ENCODE measurements around the gene TIAM1.
A peak's percentile ranks its signal among the peaks of the same experiment; 100 is the strongest.

TIAM1 gene, protein sequence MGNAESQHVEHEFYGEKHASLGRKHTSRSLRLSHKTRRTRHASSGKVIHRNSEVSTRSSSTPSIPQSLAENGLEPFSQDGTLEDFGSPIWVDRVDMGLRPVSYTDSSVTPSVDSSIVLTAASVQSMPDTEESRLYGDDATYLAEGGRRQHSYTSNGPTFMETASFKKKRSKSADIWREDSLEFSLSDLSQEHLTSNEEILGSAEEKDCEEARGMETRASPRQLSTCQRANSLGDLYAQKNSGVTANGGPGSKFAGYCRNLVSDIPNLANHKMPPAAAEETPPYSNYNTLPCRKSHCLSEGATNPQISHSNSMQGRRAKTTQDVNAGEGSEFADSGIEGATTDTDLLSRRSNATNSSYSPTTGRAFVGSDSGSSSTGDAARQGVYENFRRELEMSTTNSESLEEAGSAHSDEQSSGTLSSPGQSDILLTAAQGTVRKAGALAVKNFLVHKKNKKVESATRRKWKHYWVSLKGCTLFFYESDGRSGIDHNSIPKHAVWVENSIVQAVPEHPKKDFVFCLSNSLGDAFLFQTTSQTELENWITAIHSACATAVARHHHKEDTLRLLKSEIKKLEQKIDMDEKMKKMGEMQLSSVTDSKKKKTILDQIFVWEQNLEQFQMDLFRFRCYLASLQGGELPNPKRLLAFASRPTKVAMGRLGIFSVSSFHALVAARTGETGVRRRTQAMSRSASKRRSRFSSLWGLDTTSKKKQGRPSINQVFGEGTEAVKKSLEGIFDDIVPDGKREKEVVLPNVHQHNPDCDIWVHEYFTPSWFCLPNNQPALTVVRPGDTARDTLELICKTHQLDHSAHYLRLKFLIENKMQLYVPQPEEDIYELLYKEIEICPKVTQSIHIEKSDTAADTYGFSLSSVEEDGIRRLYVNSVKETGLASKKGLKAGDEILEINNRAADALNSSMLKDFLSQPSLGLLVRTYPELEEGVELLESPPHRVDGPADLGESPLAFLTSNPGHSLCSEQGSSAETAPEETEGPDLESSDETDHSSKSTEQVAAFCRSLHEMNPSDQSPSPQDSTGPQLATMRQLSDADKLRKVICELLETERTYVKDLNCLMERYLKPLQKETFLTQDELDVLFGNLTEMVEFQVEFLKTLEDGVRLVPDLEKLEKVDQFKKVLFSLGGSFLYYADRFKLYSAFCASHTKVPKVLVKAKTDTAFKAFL (N-terminal part only)

DNA sequence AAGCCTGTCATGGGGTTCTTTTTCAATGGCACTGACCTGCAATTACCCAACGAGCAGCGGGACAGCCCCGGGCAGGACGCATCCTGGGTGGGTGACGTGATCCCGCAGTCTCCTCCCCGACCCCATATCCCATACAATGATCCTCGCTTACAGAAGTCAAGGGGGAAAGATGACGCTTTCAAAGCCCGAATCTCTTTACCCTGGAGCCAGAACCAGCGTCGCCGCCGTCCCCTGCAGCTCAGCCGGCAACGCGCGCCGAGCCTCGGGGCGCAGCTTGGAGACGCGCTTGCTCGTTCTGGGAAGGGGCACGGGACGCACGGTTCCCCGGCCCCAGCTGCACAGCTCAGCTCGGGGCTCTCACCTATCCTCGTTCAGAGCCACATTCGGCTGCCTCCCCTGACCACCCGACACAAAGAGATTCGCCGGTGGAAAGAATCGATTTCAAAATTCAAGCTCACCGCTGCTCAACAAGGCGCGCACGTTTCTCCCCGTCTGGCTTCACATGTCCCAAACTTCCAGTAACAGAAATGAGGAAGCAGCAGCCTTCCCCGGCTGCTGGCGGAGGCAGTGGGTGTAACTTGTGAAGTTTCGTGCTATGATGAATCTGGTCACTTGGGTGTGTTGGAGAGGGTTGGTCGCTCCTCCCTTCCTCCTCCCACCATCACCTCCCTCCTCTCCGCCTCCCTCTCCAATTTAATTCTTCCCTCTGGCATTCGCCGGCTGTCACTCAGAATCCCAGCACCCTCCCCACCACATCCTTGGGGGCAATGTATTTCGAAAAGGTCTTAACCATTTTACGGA lies at the start of gene TIAM1:
TIAM1 (minus strand) TSS at position 582 of the 801 bp plus-strand sequence. CDS start 77,289 bp downstream, outside the sequence.
- peak; percentile 78 for DNase-seq

DNA sequence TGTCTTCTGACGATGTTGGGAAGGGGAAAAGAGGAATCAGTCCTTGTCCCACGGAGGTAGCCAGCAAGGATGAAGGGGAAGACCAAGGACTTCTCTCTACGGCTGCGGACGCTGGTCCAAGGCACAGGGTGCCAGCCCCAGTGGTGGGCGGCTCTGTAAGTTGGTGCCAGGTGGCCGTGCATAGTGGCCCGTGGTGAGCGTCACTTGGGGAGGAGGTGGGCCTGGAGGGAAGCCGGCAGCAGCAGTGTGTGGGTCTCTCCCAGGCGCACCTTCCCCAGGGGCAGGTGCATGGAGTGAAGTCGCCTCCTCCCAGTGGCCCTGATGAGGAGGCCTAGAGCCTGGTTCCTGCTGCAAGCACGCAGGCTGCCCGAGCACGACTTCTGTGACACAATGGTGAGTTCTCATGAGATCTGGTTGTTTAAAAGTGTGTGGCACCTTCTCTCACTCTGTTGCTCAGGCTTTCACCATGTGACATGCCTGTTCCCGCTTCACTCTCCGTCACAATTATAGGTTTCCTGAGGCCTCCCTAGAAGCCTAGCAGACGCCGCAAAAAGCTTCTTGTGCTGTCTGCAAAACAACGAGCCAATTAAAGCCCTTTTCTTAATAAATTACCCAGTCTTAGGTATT lies 43.6 kb upstream of the TIAM1 start:
- no peak for DNase-seq

DNA sequence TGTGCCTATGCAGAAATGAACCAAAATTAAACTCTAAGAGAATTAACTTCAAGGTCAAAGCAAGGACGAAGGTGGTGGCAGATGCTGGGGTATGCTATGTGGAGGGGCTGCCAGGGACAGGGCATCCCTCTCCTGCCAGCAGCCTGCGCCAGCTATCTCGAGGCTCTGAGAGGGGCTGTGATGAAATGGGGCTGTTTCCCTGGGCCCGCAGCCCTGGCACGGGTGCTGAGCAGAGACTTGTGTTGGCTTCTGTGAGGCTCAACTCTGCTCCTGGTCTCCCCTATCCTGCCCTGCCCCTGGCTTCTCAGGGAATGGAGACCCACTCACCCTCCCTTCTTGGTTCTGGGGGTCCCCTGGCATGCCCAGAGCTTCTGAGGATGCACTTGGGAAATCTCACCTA lies 41.9 kb upstream of the TIAM1 start:
- no peak for DNase-seq

- no peak for DNase-seq
These were observed 39.7 kb upstream of the TIAM1 start for GRCh38 chr21:31383770-31384169.

GRCh38 chr21:31382060-31382459 lies 38.0 kb upstream of the TIAM1 start:
- no peak for DNase-seq

DNA sequence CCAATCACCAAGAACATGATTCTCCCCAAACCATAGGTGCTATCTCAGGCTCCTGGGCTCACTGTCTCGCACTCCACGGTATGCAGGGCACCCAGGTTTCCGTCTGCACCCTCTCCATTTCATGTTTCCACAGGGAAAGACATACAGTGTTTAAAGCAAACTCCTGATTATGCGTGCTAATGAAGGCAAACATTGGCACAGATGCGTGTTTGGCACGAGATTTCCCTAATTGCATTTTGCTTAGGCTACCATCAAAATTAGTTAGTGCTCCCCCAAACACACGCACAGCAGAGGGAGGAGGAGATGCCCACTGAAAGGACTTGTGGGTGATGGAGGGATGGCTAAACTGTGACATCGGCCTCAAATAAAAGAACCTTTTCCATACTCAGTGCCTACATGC lies 32.2 kb upstream of the TIAM1 start:
- no peak for DNase-seq

DNA sequence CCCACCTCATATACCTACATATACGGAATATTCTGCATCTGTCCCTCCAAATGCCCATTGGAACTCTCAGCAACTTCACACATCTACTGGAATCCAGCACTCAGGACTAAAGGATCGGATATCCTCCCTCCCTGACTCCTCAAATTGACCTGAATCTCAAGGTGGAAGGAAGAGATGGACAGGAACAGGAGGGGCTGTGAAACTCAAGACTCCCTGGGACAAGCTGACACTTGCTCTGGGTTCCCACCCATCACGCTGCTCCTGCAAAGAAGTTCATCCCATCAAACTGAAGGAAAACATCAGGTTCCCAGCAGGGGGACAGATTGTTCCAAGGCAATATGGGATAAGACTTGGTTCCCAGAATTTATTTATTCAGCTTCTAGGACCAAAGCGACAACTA lies 30.3 kb upstream of the TIAM1 start:
- no peak for DNase-seq

DNA sequence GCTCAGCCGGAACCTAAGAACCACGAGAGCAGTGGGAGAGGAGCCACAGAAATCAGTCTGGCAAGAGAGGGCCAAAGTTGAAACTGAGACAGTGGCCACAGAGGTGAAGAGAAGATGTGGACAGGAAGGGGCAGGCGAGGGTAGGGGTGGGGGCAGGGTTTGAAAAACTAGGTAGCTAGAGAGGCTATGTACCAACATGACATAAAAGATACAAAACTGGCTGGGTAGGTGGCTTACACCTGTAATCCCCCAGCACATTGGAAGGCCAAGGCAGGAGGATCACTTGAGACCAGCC lies 28.4 kb upstream of the TIAM1 start:
- no peak for DNase-seq

- no peak for DNase-seq
These were observed 27.8 kb upstream of the TIAM1 start for GRCh38 chr21:31371715-31372470.

DNA sequence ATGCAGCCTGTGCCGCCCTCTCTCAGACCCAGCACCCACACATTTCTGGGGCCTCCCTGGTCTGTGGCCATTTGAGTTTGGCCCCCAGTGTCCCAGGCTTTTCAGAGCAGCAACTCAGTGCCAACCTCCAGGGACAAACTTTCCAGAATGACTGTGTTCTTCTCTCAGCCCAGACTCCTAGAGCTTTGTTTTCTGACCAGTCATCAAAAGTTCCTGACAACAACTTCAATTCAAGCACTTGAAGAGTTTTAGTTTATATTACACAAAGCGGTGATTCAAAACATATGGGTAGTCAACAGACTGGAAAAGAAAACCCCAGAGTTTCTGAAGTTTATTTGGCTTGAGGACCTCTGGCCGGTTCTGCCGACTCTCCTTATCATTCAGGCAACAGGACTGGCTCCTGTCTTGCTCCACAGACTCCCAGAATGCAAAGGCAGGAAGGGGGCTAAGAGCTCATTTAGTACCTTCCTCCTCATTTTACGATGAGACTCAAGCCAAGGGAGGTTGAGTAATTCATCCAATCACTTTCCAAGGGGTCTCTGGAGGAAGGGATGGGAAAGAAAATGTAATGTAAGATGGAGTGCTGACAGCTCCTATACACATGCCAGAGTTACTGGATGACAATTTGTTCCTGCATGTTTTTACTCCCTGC lies 27.0 kb upstream of the TIAM1 start:
- DNase-seq = no peak

DNA sequence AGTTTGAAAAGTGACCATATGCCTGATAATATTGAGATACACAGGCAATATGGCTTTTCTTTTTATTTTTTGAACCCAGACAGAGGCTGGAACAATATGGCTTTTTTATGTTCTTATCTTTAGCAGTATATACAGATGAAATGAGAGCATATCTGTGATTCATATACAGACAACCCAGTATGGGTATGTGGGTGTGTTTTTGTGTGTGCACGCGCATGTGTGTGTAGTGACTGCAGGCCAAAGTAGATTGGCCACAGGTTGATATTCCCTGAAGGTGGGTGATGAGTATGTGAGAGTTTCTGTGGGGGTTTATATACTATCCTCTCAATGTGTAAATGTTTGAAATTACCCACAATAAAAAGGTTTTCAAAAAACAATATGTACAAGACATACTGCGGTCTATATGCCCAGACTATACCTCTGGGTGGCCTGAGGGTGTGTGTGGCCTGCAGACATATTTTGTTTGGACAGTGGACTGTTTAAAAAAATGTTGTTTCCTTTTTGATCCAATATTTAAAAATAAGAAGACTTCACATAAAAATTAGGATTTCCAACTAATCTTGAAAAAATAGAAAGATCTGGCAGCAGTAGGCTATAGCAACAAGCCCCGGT lies 26.3 kb upstream of the TIAM1 start:
- no peak for DNase-seq

DNA sequence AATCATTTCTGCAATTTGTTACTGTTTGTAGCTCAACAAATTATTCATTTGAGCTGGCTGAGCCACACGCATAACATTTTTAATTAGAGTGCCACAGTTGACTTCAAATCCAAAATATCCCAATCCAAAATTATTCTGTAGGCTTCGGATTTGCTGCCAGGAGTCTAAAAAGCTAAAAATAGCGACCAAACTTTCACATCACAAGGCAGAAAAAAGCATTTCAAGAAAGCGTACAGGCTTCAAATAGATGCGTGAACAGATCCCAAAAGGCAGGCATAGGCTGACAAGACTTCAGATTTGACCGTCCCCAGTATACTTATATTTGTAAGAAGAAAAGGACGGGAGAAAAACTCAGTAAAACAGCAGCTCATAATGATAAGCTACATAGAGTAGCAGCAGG lies 24.3 kb upstream of the TIAM1 start:
- no peak for DNase-seq

DNA sequence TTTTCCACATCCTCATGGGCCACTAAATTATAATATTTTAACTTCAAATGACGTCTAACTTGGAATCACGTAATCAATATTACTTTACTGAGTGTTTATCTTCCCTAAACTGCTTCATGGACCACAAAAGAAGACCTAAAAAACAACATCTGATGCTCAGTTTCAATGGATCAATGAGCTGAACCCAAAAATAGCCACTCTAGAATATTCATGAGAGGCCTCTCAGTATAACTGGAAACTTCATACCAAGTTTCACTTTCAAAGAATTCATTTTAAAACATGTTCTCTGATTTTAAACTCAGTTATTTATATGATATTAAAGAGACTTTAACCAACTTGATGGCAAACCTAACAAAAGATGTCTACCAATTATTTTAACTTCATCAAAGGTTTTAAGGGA lies 23.7 kb upstream of the TIAM1 start:
- DNase-seq = no peak

DNA sequence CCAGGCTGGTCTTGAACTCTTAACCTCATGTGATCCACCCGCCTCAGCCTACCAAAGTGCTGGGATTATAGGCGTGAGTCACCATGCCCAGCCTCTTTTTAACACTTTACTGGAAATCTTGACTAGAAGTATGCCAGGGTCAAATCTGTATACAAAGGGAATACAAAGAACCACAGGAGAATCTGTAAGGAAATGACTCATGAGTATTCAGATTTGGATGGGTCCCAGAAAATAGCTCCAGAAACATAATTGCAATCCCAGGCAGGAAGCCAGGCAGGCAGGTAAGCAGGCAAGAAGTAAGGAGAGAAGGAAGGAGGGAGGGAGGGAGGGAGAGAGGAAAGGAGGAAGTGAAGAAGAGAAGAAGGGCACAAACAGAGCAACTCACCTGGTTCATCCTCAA lies 22.8 kb upstream of the TIAM1 start:
- DNase-seq = no peak

DNA sequence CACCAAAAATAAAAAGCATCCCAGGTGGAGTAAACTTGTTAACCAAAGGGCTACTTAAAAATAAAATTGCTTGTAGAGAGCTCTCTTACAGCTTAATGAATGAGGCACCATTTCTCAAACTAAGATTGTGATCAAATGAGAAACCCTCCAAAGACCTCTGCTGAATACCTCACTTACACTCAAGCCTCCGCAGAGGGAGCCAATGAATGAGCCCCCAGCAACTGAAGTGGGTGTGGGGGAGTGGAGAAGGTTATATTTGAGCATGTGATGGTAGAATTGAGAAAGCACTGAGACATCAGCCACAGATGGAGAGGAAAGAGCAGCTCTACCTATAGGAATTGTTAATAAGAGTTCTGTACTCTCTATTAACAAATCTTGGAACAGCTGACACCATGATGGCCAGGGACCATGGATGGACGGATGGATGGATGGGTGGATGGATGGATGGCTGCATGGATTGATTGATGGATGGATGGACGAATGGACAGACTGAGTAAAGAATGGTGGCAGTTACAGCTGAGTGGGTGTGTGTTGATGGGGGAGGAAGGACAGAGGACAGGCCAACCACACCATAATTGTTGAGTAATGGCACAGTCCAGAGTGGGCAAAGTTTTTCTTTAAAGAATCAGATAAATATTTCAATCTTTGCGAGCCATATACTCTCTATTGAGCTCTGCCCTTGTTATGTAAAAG lies 20.3 kb upstream of the TIAM1 start:
- no peak for DNase-seq

DNA sequence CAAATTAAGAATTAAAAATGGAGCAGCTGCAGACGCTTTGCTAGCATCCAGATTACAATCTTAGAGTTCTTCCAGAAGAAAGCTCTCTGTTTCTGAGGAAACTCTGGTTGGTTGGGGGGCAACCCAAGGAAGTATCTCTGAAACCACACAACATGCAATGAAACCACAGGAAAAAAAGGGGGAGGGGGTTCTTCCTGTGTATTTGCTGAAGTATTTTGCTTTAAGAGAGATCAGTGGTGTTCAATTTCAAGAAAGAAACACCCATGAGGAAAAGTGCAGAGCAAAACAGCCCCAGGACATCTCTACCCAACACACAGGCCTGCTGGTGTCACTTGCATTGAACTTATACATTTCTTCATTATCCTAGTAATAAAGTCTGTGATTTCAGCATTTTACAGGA lies 19.7 kb upstream of the TIAM1 start:
- DNase-seq = no peak

- no peak for DNase-seq
These were observed 16.7 kb upstream of the TIAM1 start for GRCh38 chr21:31360717-31361116.

- no peak for DNase-seq
These were observed 14.1 kb upstream of the TIAM1 start for GRCh38 chr21:31358158-31358557.

DNA sequence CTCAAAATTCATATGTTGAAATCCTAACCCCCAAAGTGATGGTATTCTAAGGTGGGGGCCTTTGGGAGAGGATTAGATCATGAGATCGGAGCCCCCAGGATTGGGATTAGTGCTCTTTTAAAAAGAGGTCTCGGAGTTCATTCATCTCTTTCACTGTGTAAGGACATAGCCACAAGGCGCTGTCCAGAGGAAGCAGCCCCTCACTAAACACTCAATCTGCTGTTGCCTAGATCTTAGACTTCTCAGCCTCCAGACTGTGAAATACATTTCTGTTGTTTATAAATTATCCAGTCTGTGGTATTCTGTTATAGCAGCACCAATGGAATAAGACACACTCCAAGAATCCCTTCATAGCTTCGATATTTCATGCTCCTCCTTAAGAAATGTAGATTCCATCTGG lies 12.4 kb upstream of the TIAM1 start:
- DNase-seq = no peak

All from retina (tissue), 1 donor.